NOMO-1 (cell line): ENCODE results near the gene TREX2.
"Not testable (repeated sequence)": the region's sequence is repeated elsewhere in the genome, so short reads cannot be mapped to it uniquely, and the experiment has no call there.

Experiments used
- DNase-seq, 2 experiments: peaks; one replicate each; lab custom pipeline; 2025; ENCODE audit not compliant: unreplicated experiment in 2 of 2; lab: John Stamatoyannopoulos, UW

TREX2 gene

GRCh38 chrX:153410888-153411254, 35.0 kb downstream of the TREX2 start:
- DNase-seq: no peak

GRCh38 chrX:153410373-153410772, 35.5 kb downstream of the TREX2 start:
- no peak for DNase-seq

DNA sequence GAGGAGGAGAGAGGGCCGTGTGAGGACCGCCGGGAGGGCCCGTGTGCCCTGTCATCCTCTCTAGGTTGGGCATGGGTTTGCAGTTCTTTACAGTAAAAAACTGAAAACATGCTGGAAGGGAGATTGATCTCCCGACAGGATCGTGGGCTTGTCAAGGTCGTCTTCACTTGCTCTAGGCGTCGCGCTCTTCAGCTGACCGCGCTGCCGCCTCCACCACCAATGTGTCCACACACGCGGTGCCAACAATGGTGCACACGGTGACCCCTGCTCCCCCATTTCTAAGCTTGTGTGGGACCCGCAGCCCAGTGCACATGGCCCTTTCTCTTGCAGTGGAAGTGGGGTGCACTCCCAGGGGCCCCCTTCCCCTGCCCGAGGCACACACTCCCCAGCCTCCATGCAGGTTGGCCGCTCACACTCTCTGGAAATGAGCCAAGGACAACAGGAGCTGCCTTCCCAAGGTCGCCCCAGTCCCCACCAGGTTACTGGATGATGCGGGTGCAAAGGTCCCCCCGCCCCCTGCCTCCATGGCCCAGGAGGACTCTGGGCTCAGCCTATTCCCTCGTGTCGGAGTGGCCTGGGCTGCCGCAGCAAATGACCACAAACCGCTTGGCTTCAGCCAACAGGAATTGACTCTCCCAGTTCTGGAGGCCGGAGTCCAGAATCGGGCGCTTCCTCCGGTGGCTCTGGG, 36.3 kb downstream of the TREX2 start:
- DNase-seq: no peak

GRCh38 chrX:153408871-153409351, 36.9 kb downstream of the TREX2 start:
- DNase-seq: no peak

GRCh38 chrX:153408221-153408721, 37.6 kb downstream of the TREX2 start:
- no peak for DNase-seq

- DNase-seq: no peak
Measured at GRCh38 chrX:153407736-153408135, 38.1 kb downstream of the TREX2 start.

GRCh38 chrX:153406903-153407302, 39.0 kb downstream of the TREX2 start:
- DNase-seq: no peak

DNA sequence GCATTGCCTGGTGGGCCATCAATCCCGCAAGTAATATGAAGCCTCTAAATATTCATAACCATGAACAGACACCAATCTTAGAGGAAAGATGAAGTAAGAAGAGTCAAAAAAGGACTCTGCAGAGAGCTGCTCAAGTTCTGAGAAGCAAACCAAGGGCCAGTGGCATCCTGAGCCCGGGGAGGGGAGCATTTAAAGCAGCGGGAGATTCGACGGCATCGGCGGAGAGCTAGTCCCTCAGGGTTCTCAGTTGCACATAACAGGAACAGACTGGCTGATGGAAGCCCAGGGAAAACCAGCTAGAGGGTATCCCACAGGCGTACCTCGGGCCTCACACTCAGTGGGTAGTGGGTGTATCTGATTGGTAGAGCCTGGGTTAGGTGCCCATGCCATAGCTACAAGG, 39.8 kb downstream of the TREX2 start:
- DNase-seq: no peak

DNA sequence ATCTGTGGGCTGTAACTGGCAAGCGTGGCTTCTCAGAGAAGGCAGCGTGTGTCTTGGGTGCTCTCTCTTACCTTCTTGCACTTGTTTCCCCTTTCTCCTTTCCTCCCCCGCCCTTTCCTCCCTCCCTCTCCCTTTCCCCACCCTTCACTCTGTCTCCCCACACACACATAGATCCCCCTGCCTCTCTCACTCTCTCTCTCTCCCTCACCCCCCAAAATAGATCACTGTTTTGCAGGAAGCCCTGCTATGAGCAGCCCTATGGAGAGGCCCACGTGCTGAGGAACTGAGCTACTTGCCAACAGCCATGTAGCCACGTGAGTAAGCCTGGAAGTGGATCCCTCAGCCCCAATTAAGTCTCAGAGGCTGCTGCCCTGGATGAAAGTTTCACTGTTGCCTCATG, 40.4 kb downstream of the TREX2 start:
- DNase-seq: no peak

GRCh38 chrX:153404333-153404732, 41.5 kb downstream of the TREX2 start:
- DNase-seq: not testable (repeated sequence)

DNA sequence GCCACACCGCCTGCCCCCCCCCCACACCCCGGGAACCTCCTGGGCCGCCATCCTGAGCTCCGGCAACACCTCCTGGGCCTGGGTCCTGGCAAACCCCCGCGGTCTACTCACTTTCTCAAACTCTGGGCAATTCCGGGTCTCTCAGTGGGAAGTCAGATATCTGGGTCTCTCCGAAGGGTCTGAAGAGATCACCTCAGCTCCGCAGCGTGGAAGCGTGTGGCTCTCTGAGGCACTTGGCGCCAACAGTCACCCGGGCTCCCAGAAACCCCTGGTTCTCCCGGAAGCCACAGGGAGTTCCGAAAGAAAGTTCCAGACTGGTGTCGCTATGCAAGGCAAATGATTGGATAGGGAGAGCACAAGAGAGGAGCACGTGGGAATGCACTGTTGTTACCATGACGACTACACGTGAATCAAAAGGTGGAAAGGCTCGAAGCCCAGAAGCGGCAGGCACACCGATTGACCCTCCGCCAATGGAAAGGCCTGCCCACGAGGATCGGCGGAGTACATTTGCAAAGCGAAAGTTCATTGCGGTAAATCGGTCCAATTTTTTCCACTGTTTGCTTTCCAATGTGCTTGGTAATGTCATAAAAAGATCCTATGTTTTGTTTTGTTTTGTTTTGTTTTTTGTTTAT, 44.6 kb downstream of the TREX2 start, which contains the start of gene PNMA6E:
PNMA6E (minus strand) TSS at position 218 of the 632 bp plus-strand sequence. CDS start 2,501 bp downstream, outside the sequence.
- no peak for DNase-seq

- DNase-seq: peak; percentile 35 to 40
Measured at GRCh38 chrX:153400146-153401132, 45.4 kb downstream of the TREX2 start.

DNA sequence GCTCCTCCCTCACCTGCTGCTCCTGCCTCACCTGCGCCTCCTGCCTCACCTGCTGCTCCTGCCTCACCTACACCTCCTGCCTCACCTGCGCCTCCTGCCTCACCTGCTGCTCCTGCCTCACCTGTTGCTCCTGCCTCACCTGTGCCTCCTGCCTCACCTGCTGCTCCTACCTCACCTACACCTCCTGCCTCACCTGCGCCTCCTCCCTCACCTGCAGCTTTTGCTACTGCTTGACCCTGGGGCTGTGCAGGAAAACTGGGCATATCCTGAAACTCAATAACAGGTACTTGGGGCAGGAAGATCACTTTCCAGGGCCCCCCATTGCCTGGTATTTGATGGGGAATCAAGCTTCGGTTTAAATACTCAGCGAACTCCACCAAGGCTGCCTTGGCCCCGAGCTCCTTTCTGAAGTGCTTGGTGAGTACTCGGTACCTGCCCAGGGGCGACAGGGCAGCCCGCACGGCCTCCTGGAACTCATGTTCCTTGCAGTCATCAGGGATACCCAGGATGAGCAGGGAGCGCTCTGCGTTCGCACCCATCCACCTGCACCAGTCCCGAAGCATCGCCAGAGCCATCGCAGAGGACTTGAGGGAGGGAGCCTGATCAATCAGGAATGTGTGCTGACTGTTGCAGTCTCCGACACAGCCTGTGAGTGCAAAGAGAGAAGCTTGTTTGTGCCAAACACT, 47.4 kb downstream of the TREX2 start:
- no peak for DNase-seq

DNA sequence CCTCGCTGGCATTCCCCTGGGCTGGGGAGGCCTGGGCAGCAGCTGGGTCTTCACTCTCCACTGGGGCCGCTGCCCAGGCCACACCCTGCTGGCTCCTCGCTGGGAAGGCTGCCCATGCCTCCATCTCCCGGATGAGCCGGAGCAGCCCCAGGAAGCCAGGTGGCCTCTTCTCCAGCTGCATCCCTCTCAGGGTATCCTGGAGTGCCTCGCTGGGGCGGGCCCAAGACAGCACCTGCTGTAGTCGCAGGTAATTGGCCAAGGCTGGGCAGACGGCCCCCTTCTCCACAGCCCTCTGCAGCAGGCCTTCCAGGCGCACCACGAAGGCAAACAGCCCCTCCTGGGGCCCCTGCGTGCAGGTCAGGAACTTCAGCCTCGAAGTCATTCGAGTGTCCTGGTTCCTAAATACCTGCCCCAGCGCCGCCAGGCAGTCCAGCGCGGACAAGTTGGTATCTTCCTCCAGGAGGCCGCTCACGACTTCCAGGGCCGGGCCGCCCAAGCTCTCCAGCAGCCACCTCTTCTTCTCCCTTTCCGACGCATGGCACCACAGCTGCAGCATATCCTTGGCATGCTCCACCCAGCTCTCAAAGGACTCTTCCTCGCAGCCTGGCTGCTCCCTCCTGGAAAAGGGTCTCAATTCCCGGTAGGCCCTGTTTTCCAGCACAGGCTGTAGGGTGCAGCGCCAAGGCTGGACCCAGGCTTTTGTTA, 48.4 kb downstream of the TREX2 start:
- DNase-seq: no peak

GRCh38 chrX:153396320-153397195, 49.3 kb downstream of the TREX2 start:
- DNase-seq: no peak

DNA sequence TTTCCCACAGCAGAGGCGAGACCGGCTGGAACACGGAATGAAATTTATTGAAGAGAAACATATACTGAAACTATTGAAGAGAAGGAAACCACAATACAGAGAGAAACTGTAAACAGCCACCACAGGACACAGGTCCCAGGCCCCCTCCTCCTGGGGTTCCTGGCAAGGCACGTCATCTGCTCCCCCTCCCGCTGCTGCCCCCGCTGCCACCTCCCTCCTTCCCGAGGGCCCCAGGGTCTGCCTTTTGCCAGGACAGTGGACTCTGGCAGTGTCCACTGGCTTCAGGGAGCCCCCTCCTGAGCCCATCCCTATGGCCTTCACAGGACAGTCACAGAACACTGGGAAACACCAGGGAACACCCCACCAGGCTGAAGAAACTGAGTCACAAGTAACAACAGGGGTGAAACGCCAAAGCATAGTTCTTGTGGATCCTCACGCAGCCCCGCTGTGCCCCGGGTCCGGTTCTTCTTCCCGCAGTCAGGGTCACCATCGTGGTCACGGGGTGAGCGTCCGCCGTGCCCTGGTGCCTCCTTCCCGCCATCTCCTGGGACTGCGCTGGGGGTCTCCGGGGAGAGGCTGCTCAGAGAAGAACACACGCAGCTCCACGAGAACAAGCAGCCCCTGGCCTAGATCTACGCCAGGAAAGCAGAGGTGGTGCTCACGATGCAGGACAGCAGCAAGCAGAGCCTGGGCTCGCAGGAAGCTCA, 50.1 kb downstream of the TREX2 start:
- DNase-seq: no peak

DNA sequence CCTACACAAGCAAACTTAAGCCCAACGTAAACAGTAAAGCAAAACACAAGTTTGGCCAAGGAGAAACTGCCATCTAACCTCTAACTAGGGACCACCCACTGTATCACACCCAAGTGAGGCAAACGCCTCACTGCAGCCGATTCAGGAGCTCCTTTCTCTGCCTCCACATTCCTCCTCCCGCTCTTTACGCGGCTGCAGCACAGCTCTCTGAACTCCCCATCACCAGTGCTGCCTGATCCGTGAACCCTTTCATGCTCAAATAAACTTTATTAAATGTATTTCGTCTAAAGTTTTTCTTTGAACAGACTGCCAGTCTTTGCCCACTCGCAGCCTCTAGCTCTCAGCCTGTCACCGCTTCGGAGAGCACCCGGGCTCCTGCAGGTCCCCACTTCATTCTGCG, 51.2 kb downstream of the TREX2 start:
- DNase-seq: no peak
